B cell (primary cell): ENCODE measurements around the gene RIC1. TPM values are rescaled to one million over a fixed set of nuclear protein-coding genes. Genes with fewer than 3 reads are reported as not detected.

Experiments
- ATAC-seq: fragments of 200-7000 bp; cut with Tn5 transposase; one replicate; pipeline ENCODE4 v1.10.0; 2021; ENCODE audit warnings: low read depth, mild to moderate bottlenecking, moderate number of reproducible peaks, moderate library complexity
- CTCF ChIA-PET: fragments of 350-600 bp; sonication (Branson Sonifier 250); formaldehyde crosslinking; loops from one replicate; lab custom pipeline; 2021; ENCODE audit warnings: antibody characterized with exemption, inconsistent platforms; lab: Charles Lee
- POLR2A ChIA-PET: fragments of 350-600 bp; sonication (Branson Sonifier 250); formaldehyde crosslinking; loops from one replicate; lab custom pipeline; 2021; ENCODE audit warnings: antibody characterized with exemption; lab: Charles Lee
- DNase-seq: peaks from one replicate; pipeline ENCODE4 v3.0.0; 2013
- H2AFZ ChIP-seq: 2 replicates; pipeline ENCODE4 v1.6.1; 2012; ENCODE audit warnings: mild to moderate bottlenecking, low read depth, low read length; ENCODE audit not compliant: insufficient read depth, poor library complexity, severe bottlenecking
- H3K27ac ChIP-seq, 2 donors: 1 replicate in 1 of 2; 2 replicates in 1 of 2; pipeline ENCODE4 v1.5.1; 2012 to 2013; ENCODE audit warnings: low read length in 2 of 2, mild to moderate bottlenecking in 2 of 2, moderate library complexity in 1 of 2
- H3K27me3 ChIP-seq, 4 experiments: fragments of 200-600 bp in 1 of 4; sonication (generic) in 1 of 4; replicated peaks in 1 of 4; 1 replicate in 2 of 4; 2 replicates in 2 of 4; pipeline versions ENCODE4 v1.6.1 to v1.7.0; 2013 to 2016; ENCODE audit warnings: low read length in 3 of 4, mild to moderate bottlenecking in 2 of 4, mixed read lengths in 1 of 4, moderate library complexity in 1 of 4; ENCODE audit not compliant: insufficient read depth in 4 of 4, control insufficient read depth in 3 of 4; ENCODE audit errors: control extremely low read depth in 1 of 4
- H3K36me3 ChIP-seq, 2 experiments: replicated peaks in 1 of 2; 1 replicate in 1 of 2; 2 replicates in 1 of 2; pipeline versions ENCODE4 v1.6.1 to v1.7.1; 2013; ENCODE audit warnings: low read length in 1 of 2; ENCODE audit not compliant: insufficient read depth in 2 of 2, control insufficient read depth in 1 of 2; ENCODE audit errors: control extremely low read depth in 1 of 2, extremely low read depth in 1 of 2
- H3K4me1 ChIP-seq, 2 donors: fragments of 200-600 bp in 1 of 2; sonication (generic) in 1 of 2; 1 replicate in 1 of 2; 2 replicates in 1 of 2; pipeline versions ENCODE4 v1.5.1 to v1.6.1; 2013 to 2017; ENCODE audit warnings: low read length in 2 of 2; ENCODE audit not compliant: control insufficient read depth in 2 of 2, insufficient read depth in 2 of 2
- H3K4me2 ChIP-seq: replicated peaks from 2 replicates; pipeline ENCODE3; 2012; ENCODE audit warnings: mild to moderate bottlenecking, low read depth, low read length; ENCODE audit not compliant: poor library complexity, severe bottlenecking
- H3K4me3 ChIP-seq, 5 experiments: fragments of 200-600 bp in 1 of 5; sonication (generic) in 1 of 5; 1 replicate in 3 of 5; 2 replicates in 2 of 5; pipeline versions ENCODE4 v1.5.1 to v1.7.0; 2011 to 2016; ENCODE audit warnings: low read length in 4 of 5, mild to moderate bottlenecking in 4 of 5, low read depth in 2 of 5, control low read depth in 1 of 5, moderate library complexity in 1 of 5; ENCODE audit not compliant: insufficient read depth in 1 of 5; ENCODE audit errors: control extremely low read depth in 1 of 5, extremely low read depth in 1 of 5
- H3K79me2 ChIP-seq: fragments of 200-600 bp; sonication (generic); one replicate; pipeline ENCODE4 v1.6.0; 2016; ENCODE audit warnings: low read length; ENCODE audit not compliant: control insufficient read depth, insufficient read depth
- H3K9ac ChIP-seq: fragments of 200-600 bp; sonication (generic); 2 replicates; pipeline ENCODE4 v1.6.1; 2017; ENCODE audit warnings: mild to moderate bottlenecking, low read length, moderate library complexity
- H3K9me3 ChIP-seq, 3 donors: one replicate each; pipeline versions ENCODE4 v1.6.1 to v1.7.1; 2013; ENCODE audit warnings: low read length in 2 of 3; ENCODE audit not compliant: control insufficient read depth in 2 of 3, insufficient read depth in 1 of 3; ENCODE audit errors: control extremely low read depth in 1 of 3
- H4K20me1 ChIP-seq: 2 replicates; pipeline ENCODE4 v1.6.0; 2012; ENCODE audit warnings: mild to moderate bottlenecking, low read length; ENCODE audit not compliant: insufficient read depth, control insufficient read depth, poor library complexity, severe bottlenecking
- H3K27ac Mint-ChIP-seq: one replicate; pipeline ENCODE4 v1.8.0; 2021; ENCODE audit warnings: mixed read lengths
- H3K27me3 Mint-ChIP-seq: one replicate; pipeline ENCODE4 v1.8.0; 2021; ENCODE audit warnings: mixed read lengths
- H3K4me1 Mint-ChIP-seq: one replicate; pipeline ENCODE4 v1.8.0; 2021; ENCODE audit warnings: mixed read lengths
- H3K4me3 Mint-ChIP-seq: one replicate; pipeline ENCODE4 v1.8.0; 2021; ENCODE audit warnings: mixed read lengths
- H3K9me3 Mint-ChIP-seq: one replicate; pipeline ENCODE4 v1.8.0; 2022; ENCODE audit warnings: mixed read lengths; ENCODE audit not compliant: insufficient read depth
- CTCF ChIP-seq: fragments of 200-600 bp; IDR thresholded peaks from one replicate; pipeline ENCODE4 v1.8.0; 2022; ENCODE audit warnings: antibody characterized with exemption, mild to moderate bottlenecking
- EZH2 ChIP-seq: IDR thresholded peaks from 2 replicates; pipeline ENCODE4 v1.6.1; 2012; ENCODE audit warnings: borderline replicate concordance, low read depth, mild to moderate bottlenecking, moderate library complexity, low read length; ENCODE audit not compliant: insufficient read depth, poor library complexity, severe bottlenecking
- WGBS: methylation state at CpG from one replicate; pipeline ENCODE4 v1.1.5; 2013; ENCODE audit warnings: missing lambda C conversion rate; ENCODE audit not compliant: insufficient coverage; 5-methylcytosine and 5-hydroxymethylcytosine counted together
- intact Hi-C: fragments of 100-400 bp; cut with micrococcal nuclease; formaldehyde crosslinking; loops from one replicate; pipeline ENCODE4 v1.10.0; 2022
- polyA plus RNA-seq: library from polyadenylated mRNA; depleted of rRNA; stranded (reverse); fragments of >200 nt; gene quantifications from 2 replicates; pipeline ENCODE4 v1.2.3, GENCODE V29; 2012
- total RNA-seq, 2 donors: library from RNA; stranded (reverse); fragments of 120-200 nt in 1 of 2; gene quantifications; 1 replicate in 1 of 2; 2 replicates in 1 of 2; pipeline versions ENCODE4 v1.2.3 to v1.2.4, GENCODE V29; 2013 to 2022

Gene RIC1
- total and polyA plus RNA-seq, 2 donors (not counting 1 experiment from before 2014, with no cell fraction given): 20.7 to 58.8 TPM

DNA sequence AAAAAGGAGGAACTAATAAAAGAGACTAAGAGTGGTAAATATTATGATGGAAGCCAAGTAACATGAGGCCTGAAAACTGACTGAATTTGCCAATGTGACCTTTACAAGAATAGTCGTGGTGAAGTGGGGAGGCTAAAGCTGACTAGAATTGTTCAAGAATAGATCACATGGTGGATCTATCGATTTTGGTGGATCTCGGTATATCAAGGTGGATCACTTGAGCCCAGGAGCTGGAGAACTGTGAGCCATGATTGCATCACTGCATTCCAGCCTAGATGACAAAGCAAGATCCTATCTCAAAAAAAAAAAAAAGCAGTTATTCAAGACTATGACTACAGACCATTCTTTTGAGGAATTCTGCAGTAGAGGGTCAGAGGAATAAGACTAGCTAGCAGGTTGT, 189.0 kb downstream of the RIC1 start:
- H3K4me3 Mint-ChIP-seq: no peak overlapping the region
- Histone ChIP-seq H3K4me2 (no peak overlapping the region), H3K36me3 (peaks cover 10 to 24% of the 10 kb centered on the region in 2 experiments), H3K79me2 (no peaks in the 10 kb centered on the region), H3K9me3 (no peaks in the 10 kb centered on the region), H4K20me1 (no peaks in the 10 kb centered on the region), H2AFZ (no peak overlapping the region), H3K9ac (no peak overlapping the region), H3K27me3 (no peaks in the 10 kb centered on the region), H3K27ac (no peak overlapping the region), H3K4me1 (no peaks in the 10 kb centered on the region), H3K4me3 (no peak overlapping the region)
- WGBS: 100% methylated on average over 2 of the region's 3 CpGs
- H3K4me1 Mint-ChIP-seq: peaks cover 2% of the 10 kb centered on the region
- CTCF ChIA-PET: interaction anchor here (1.2 kb wide), 1 partner anchor 1068 kb away, joined by 3 read pairs; no protein-coding TSS in a partner anchor
- intact Hi-C loops: no loop called here
- DNase-seq: no peak
- POLR2A ChIA-PET: interaction anchor here (0.7 kb wide), 1 partner anchor 932 kb away, joined by 3 read pairs; no protein-coding TSS in a partner anchor
- no peaks in the 10 kb centered on the region for H3K9me3 Mint-ChIP-seq
- ATAC-seq: no peak
- H3K27ac Mint-ChIP-seq: no peak overlapping the region
- H3K27me3 Mint-ChIP-seq: no peaks in the 10 kb centered on the region
- TF ChIP-seq CTCF (no peak), EZH2 (no peak)

GRCh38 chr9:5818424-5819142, 189.7 kb downstream of the RIC1 start:
- no peak for ATAC-seq
- Histone ChIP-seq H4K20me1 (no peaks in the 10 kb centered on the region), H3K4me2 (no peak overlapping the region), H3K36me3 (peaks cover 10 to 26% of the 10 kb centered on the region in 2 experiments), H2AFZ (no peak overlapping the region), H3K9ac (no peak overlapping the region), H3K27ac (no peak overlapping the region), H3K79me2 (no peaks in the 10 kb centered on the region), H3K4me3 (no peak overlapping the region), H3K27me3 (no peaks in the 10 kb centered on the region), H3K9me3 (no peaks in the 10 kb centered on the region), H3K4me1 (no peaks in the 10 kb centered on the region)
- H3K27ac Mint-ChIP-seq: no peak overlapping the region
- no peak overlapping the region for H3K4me3 Mint-ChIP-seq
- TF ChIP-seq EZH2: no peak
- TF ChIP-seq CTCF: no peak
- WGBS: 93% methylated on average over 1 of the region's 2 CpGs
- H3K27me3 Mint-ChIP-seq: no peaks in the 10 kb centered on the region
- ChIA-PET CTCF (interaction anchor here (1.2 kb wide), 1 partner anchor 1069 kb away, joined by 3 read pairs; no protein-coding TSS in a partner anchor), POLR2A (no interaction called here)
- DNase-seq: no peak
- no peaks in the 10 kb centered on the region for H3K9me3 Mint-ChIP-seq
- H3K4me1 Mint-ChIP-seq: peaks cover 2% of the 10 kb centered on the region
- intact Hi-C loops: no loop called here
